Neural progenitor cell (in vitro differentiated cells): Measurements from ENCODE around the gene HOXA2. TPM values are rescaled to one million over a fixed set of nuclear protein-coding genes. Genes with fewer than 3 reads are reported as not detected.

Experiments used
- DNase-seq: peaks from one replicate; pipeline ENCODE4 v3.0.0-alpha.2; 2016; ENCODE audit warnings: low spot score
- H2AFZ ChIP-seq: fragments of 200-600 bp; sonication (generic); replicated peaks from 2 replicates; pipeline ENCODE4 v1.6.1; 2016; ENCODE audit warnings: antibody characterized with exemption
- H3F3A ChIP-seq: fragments of 200-600 bp; sonication (generic); 2 replicates; pipeline ENCODE4 v1.6.1; 2016; ENCODE audit warnings: antibody characterized with exemption, low read depth
- H3K27ac ChIP-seq: fragments of 200-600 bp; sonication (generic); 2 replicates; pipeline ENCODE4 v1.5.1; 2016; ENCODE audit warnings: mild to moderate bottlenecking
- H3K27me3 ChIP-seq: fragments of 200-600 bp; sonication (generic); 2 replicates; pipeline ENCODE4 v1.6.1; 2016; ENCODE audit warnings: mild to moderate bottlenecking, moderate library complexity
- H3K36me3 ChIP-seq: fragments of 200-600 bp; sonication (generic); 2 replicates; pipeline ENCODE4 v1.5.1; 2016
- H3K4me1 ChIP-seq: fragments of 200-600 bp; sonication (generic); 2 replicates; pipeline ENCODE4 v1.6.1; 2016; ENCODE audit warnings: mixed run types
- H3K4me2 ChIP-seq: fragments of 200-600 bp; sonication (generic); 2 replicates; pipeline ENCODE4 v1.6.1; 2016
- H3K4me3 ChIP-seq: fragments of 200-600 bp; sonication (generic); 2 replicates; pipeline ENCODE4 v1.5.1; 2016
- H3K79me2 ChIP-seq: fragments of 200-600 bp; sonication (generic); 2 replicates; pipeline ENCODE4 v1.6.1; 2016; ENCODE audit warnings: low read depth
- H3K9ac ChIP-seq: fragments of 200-600 bp; sonication (generic); 2 replicates; pipeline ENCODE4 v1.6.1; 2016
- H3K9me3 ChIP-seq: fragments of 200-600 bp; sonication (generic); 2 replicates; pipeline ENCODE4 v1.5.1; 2016; ENCODE audit warnings: low read depth
- H4K20me1 ChIP-seq: fragments of 200-600 bp; sonication (generic); 2 replicates; pipeline ENCODE4 v1.6.1; 2016; ENCODE audit warnings: low read depth
- H3K27ac Mint-ChIP-seq: 3 replicates; pipeline ENCODE4 v1.8.0; 2021; ENCODE audit warnings: mixed read lengths
- H3K27me3 Mint-ChIP-seq: 2 replicates; pipeline ENCODE4 v1.8.0; 2022; ENCODE audit warnings: low read depth, mild to moderate bottlenecking, inconsistent platforms, moderate library complexity, mixed read lengths; ENCODE audit not compliant: insufficient read depth
- H3K36me3 Mint-ChIP-seq: 3 replicates; pipeline ENCODE4 v1.8.0; 2021; ENCODE audit warnings: mixed read lengths
- H3K4me1 Mint-ChIP-seq: 3 replicates; pipeline ENCODE4 v1.8.0; 2021; ENCODE audit warnings: mixed read lengths
- H3K4me3 Mint-ChIP-seq: 3 replicates; pipeline ENCODE4 v1.8.0; 2021; ENCODE audit warnings: mild to moderate bottlenecking, moderate library complexity, mixed read lengths
- H3K9me3 Mint-ChIP-seq: 3 replicates; pipeline ENCODE4 v1.8.0; 2020; ENCODE audit warnings: mixed read lengths
- CTCF ChIP-seq: fragments of 200-600 bp; sonication (generic); IDR thresholded peaks from 2 replicates; pipeline ENCODE4 v1.5.1; 2017; ENCODE audit warnings: antibody characterized with exemption, mild to moderate bottlenecking
- EZH2 ChIP-seq: fragments of 200-600 bp; sonication (generic); IDR thresholded peaks from 2 replicates; pipeline ENCODE4 v1.6.1; 2017; ENCODE audit warnings: antibody characterized with exemption, mild to moderate bottlenecking, moderate library complexity
- EZH2phosphoT487 ChIP-seq: fragments of 200-600 bp; sonication (generic); IDR thresholded peaks from 2 replicates; pipeline ENCODE4 v1.6.1; 2017; ENCODE audit warnings: antibody characterized with exemption
- total RNA-seq: library from RNA; depleted of rRNA; stranded (reverse); fragments of >200 nt; gene quantifications from 2 replicates; pipeline ENCODE4 v1.2.3, GENCODE V29; 2015; ENCODE audit warnings: low replicate concordance

Gene HOXA2
- total RNA-seq, 1 donor from 2014 or later = not detected

- H3K4me3 ChIP-seq = no peak overlapping the region
- Mint-ChIP-seq H3K27ac (no peak overlapping the region), H3K36me3 (peaks cover 2% of the 10 kb centered on the region), H3K9me3 (peaks cover 21% of the 10 kb centered on the region), H3K27me3 (peaks cover 85% of the 10 kb centered on the region), H3K4me1 (no peaks in the 10 kb centered on the region), H3K4me3 (no peak overlapping the region)
- no peak overlapping the region for H2AFZ ChIP-seq
- no peak overlapping the region for H3K9ac ChIP-seq
- no peak for DNase-seq
- H3K27ac ChIP-seq = no peak overlapping the region
- peaks cover 77% of the 10 kb centered on the region for H4K20me1 ChIP-seq
- peak; percentile 93 for TF ChIP-seq EZH2
- TF ChIP-seq CTCF = no peak
- peak; percentile 96 for TF ChIP-seq EZH2phosphoT487
- no peaks in the 10 kb centered on the region for H3K4me1 ChIP-seq
- no peaks in the 10 kb centered on the region for H3K9me3 ChIP-seq
- H3F3A ChIP-seq = no peaks in the 10 kb centered on the region
- H3K79me2 ChIP-seq = no peaks in the 10 kb centered on the region
- no peaks in the 10 kb centered on the region for H3K36me3 ChIP-seq
- H3K4me2 ChIP-seq = no peak overlapping the region
- peaks cover 100% of the 10 kb centered on the region for H3K27me3 ChIP-seq
Measured at GRCh38 chr7:27128776-27129728, 26.6 kb upstream of the HOXA2 start.

DNA sequence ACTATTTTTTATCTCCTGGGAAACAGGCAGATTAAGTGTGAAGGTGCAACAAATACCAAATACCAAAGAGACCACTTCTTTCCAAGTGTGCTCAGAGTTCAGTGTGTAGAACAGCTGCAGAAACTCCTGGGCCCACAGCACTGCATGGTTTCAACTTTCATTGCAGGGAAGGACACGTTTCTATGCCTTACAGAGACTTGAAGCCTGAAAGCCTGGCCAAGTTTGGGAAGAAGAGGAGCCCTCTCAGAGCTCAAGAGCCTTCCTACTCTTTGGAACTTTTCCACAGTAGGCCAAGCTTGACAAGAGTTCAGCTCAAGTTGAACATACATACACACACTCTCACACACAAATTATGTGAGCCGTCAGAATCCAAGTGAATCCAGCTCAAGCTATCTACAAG lies 25.6 kb upstream of the HOXA2 start:
- no peaks in the 10 kb centered on the region for H3K36me3 Mint-ChIP-seq
- Histone ChIP-seq H3K4me3 (no peak overlapping the region), H3K27me3 (peaks cover 100% of the 10 kb centered on the region), H3K27ac (no peak overlapping the region), H3K9me3 (no peaks in the 10 kb centered on the region), H4K20me1 (peaks cover 79% of the 10 kb centered on the region), H3K4me1 (no peaks in the 10 kb centered on the region), H3K4me2 (no peak overlapping the region), H3K9ac (no peak overlapping the region), H3F3A (no peaks in the 10 kb centered on the region), H3K36me3 (no peaks in the 10 kb centered on the region), H3K79me2 (no peaks in the 10 kb centered on the region), H2AFZ (no peak overlapping the region)
- no peak for TF ChIP-seq EZH2phosphoT487
- TF ChIP-seq CTCF = no peak
- TF ChIP-seq EZH2 = no peak
- no peaks in the 10 kb centered on the region for H3K4me1 Mint-ChIP-seq
- H3K27me3 Mint-ChIP-seq = peaks cover 85% of the 10 kb centered on the region
- DNase-seq = no peak
- no peak overlapping the region for H3K27ac Mint-ChIP-seq
- H3K4me3 Mint-ChIP-seq = no peak overlapping the region
- H3K9me3 Mint-ChIP-seq = peaks cover 15% of the 10 kb centered on the region

DNA sequence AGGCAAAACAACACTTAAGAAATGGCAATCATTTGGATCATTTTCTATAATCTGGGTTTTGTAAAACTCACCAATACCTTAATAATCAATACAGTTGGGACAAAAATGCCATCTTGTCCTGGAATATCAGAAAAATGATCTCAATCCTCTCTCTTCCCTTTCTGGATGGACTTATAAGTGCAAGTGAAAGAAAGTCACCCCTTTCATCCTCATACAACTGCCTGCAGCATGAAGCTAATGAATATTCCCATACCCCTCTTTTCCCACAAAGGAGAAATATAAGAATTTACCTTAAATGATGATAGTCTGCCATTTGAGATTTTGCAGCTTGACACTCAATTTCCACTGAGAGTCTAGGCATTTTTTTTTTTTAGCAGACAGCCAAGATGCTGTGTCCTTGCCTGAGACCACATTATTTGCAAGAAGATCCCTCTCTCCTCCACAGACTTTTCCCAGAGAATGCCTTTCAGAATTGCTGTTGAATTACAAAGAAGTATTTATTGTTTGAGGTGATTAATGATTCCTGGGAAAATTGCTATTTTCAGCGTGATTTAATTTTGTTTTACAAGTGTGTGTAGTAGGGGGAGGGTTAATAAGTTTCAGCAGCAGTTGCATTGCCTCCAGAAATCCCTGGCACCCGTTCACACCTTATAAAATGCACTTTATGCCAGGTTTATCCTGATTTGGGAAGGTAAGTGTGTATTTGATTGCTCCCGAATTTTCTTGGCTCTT lies 24.3 kb upstream of the HOXA2 start:
- DNase-seq = no peak
- Histone ChIP-seq H3K79me2 (no peaks in the 10 kb centered on the region), H4K20me1 (peaks cover 80% of the 10 kb centered on the region), H3K4me2 (no peak overlapping the region), H3F3A (no peaks in the 10 kb centered on the region), H3K4me1 (no peaks in the 10 kb centered on the region), H3K36me3 (no peaks in the 10 kb centered on the region), H3K4me3 (no peak overlapping the region), H3K27ac (no peak overlapping the region), H3K9ac (no peak overlapping the region), H3K27me3 (peaks cover 100% of the 10 kb centered on the region), H3K9me3 (no peaks in the 10 kb centered on the region), H2AFZ (no peak overlapping the region)
- Mint-ChIP-seq H3K27ac (no peak overlapping the region), H3K9me3 (peaks cover 14% of the 10 kb centered on the region), H3K36me3 (no peaks in the 10 kb centered on the region), H3K4me3 (no peak overlapping the region), H3K27me3 (peaks cover 91% of the 10 kb centered on the region), H3K4me1 (no peaks in the 10 kb centered on the region)
- no peak for TF ChIP-seq EZH2
- TF ChIP-seq CTCF = no peak
- TF ChIP-seq EZH2phosphoT487 = no peak
